Fibroblast of pulmonary artery (primary cell): Measurements from ENCODE around the gene THOC5.
"Not testable (repeated sequence)": the region's sequence is repeated elsewhere in the genome, so short reads cannot be mapped to it uniquely, and the experiment has no call there.

Source experiments
- DNase-seq: peaks from one replicate; pipeline ENCODE4 v3.0.0-alpha.2; 2010; ENCODE audit warnings: low read depth
- H3K4me3 ChIP-seq: replicated peaks from 2 replicates; pipeline ENCODE4 v1.5.1; 2011; ENCODE audit warnings: low read depth, mild to moderate bottlenecking, control low read depth, low read length, moderate library complexity
- CTCF ChIP-seq: IDR thresholded peaks from 2 replicates; pipeline ENCODE4 v1.5.1; 2011; ENCODE audit warnings: mild to moderate bottlenecking, control low read depth, low read length, inconsistent platforms; ENCODE audit errors: missing control alignments

Gene THOC5

DNA sequence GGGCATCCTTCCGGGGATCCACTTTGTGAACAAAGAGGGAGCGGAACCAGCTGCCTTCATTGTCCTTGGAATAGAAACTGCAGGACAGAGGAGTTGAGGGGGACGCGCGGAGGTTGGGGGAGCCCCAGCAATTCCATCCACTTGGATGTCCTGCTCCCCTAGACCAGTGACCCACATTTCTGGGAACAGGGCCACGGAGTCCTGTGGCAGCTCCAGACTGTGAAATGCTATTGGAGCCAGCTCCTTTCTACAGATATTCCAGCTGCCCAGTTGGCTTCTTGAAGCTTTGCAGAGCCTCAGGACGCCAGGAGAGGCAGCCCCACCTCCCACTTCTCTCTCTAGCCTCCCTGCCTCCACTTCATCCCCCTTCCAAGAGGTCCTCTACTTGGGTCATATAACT lies 16.9 kb upstream of the THOC5 start:
- no peak for DNase-seq
- TF ChIP-seq CTCF = no peak
- H3K4me3 ChIP-seq = no peak overlapping the region

GRCh38 chr22:29569011-29569678 lies 15.6 kb upstream of the THOC5 start:
- H3K4me3 ChIP-seq = no peak overlapping the region
- TF ChIP-seq CTCF = no peak
- no peak for DNase-seq

DNA sequence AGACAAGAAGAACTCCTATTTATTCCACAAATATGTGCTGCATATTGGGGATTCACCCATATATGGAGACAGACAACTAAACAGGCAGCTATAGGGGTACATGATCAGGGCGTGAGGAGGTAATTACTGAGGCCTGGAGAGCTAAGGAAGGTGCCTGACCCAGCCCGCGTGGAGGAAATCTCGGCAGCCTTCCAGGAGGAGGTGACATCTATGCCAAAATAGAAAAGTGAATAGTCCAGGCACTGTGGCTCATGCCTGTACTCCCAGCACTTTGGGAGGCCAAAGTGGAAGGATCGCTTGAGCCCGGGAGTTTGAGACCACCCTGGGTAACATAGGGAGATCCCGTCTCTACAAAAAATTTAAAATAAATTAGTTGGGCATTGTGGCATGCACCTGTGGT lies 13.8 kb upstream of the THOC5 start:
- no peak for TF ChIP-seq CTCF
- no peak for DNase-seq

GRCh38 chr22:29566513-29566912 lies 13.0 kb upstream of the THOC5 start:
- H3K4me3 ChIP-seq, DNase-seq: not testable (repeated sequence)

More for the DNA sequence above, 13.8 kb upstream of the THOC5 start:
- no peak overlapping the region for H3K4me3 ChIP-seq

DNA sequence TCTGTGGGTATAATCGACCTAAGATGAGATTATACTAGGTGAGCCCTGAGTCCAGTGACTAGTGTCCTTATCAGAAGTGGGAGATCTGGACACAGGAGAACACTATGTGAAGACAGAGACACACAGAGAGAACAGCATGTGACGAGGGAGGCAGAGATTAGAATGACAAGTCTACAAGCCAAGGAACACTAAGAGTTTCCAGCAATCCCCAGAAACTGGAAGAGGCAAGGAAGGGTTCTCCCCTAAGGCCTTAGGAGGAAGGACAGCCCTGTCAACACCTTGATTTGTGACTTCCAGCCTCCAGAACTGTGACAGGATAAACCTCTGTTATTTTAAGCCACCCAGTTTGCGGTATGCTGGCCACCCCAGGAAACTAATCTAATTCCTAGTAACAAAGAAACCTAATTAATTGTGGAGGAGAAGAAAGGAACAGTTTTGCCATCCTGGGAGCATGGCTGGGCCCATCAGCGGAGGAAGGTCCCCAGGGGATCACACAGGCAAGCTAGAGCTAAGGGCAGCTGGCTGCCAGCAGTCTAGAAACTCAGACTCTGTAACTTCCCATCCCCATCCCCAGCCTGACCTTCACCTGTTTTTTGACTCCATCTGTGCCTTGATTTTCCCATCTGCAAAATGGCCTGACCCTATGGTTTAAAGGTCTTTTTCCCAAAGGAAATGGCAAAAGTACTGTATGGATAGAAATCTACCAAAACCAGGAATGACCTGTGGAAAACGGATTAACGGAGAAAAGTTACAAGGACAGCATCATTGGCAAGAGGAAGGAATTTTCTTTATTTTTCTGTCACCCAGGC lies 10.3 kb upstream of the THOC5 start:
- no peak overlapping the region for H3K4me3 ChIP-seq
- no peak for DNase-seq
- no peak for TF ChIP-seq CTCF

DNA sequence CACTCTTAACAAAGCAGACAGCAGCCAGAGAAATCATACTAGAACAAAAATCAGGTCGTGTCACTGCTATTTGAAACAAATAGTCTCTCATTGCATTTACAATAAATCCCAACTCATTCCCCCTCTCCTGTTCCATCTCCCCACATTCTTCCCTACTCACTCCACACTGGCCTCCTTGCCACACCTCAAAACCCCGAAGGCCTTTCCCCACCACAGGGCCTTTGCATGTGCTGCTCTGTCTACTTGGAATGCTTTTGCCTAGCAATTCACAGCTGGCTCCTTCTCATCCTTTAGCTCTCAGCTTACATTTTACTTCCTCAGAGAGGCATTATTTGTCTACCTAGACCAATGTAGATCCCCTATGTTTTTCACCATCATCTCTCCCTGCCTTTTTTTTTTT lies 6.3 kb upstream of the THOC5 start:
- no peak for TF ChIP-seq CTCF
- no peak for DNase-seq
- no peak overlapping the region for H3K4me3 ChIP-seq

- no peak overlapping the region for H3K4me3 ChIP-seq
- no peak for TF ChIP-seq CTCF
- no peak for DNase-seq
These were observed 5.5 kb upstream of the THOC5 start for GRCh38 chr22:29559030-29559429.
